HG02981 (cell line): ENCODE results near the gene TRMT1L.
"Not testable (repeated sequence)": the region's sequence is repeated elsewhere in the genome, so short reads cannot be mapped to it uniquely, and the experiment has no call there.

Source experiments
- ATAC-seq: cut with Tn5 transposase; IDR thresholded peaks from one replicate; pipeline ENCODE4 v1.9.1; 2021; ENCODE audit warnings: mild to moderate bottlenecking, moderate library complexity; ENCODE audit not compliant: unreplicated experiment

Gene TRMT1L

GRCh38 chr1:185156854-185157598 lies at the start of gene TRMT1L, which contains the start of gene SWT1:
TSS of gene TRMT1L (minus strand) at chr1:185156953. CDS start at chr1:185156712, 241 bp downstream.
TSS of gene SWT1 (plus strand) at chr1:185157167. CDS start at chr1:185160842, 3,675 bp downstream.
- peak; percentile 89 for ATAC-seq

- no peak for ATAC-seq
Measured at GRCh38 chr1:185200889-185201288, 44.1 kb upstream of the TRMT1L start.

GRCh38 chr1:185198712-185199111 lies 42.0 kb upstream of the TRMT1L start:
- not testable (repeated sequence) for ATAC-seq

GRCh38 chr1:185193756-185194155 lies 37.0 kb upstream of the TRMT1L start:
- no peak for ATAC-seq

GRCh38 chr1:185170291-185170848 lies 13.6 kb upstream of the TRMT1L start:
- peak; percentile 83 for ATAC-seq

GRCh38 chr1:185166106-185166505 lies 9.4 kb upstream of the TRMT1L start:
- no peak for ATAC-seq

- ATAC-seq, result no peak
Measured at GRCh38 chr1:185162491-185162890, 5.7 kb upstream of the TRMT1L start.

- ATAC-seq, result no peak
Measured at GRCh38 chr1:185159966-185160365, 3.2 kb upstream of the TRMT1L start.

- no peak for ATAC-seq
Measured at GRCh38 chr1:185158800-185159199, 2.0 kb upstream of the TRMT1L start.

GRCh38 chr1:185157599-185158412 lies 1.1 kb upstream of the TRMT1L start:
- ATAC-seq, result no peak

- peak; percentile 23 for ATAC-seq
Measured at GRCh38 chr1:185156288-185156853, 382 bp downstream of the TRMT1L start.

GRCh38 chr1:185155600-185156287 lies 1.0 kb downstream of the TRMT1L start:
- ATAC-seq, result no peak

- no peak for ATAC-seq
Measured at GRCh38 chr1:185154912-185155513, 1.7 kb downstream of the TRMT1L start.

- ATAC-seq, result no peak
Measured at GRCh38 chr1:185152187-185152767, 4.5 kb downstream of the TRMT1L start.

GRCh38 chr1:185151215-185151614 lies 5.5 kb downstream of the TRMT1L start:
- no peak for ATAC-seq

GRCh38 chr1:185144233-185144632 lies 12.5 kb downstream of the TRMT1L start:
- no peak for ATAC-seq

GRCh38 chr1:185139246-185139645 lies 17.5 kb downstream of the TRMT1L start:
- ATAC-seq, result no peak

GRCh38 chr1:185137896-185138545 lies 18.7 kb downstream of the TRMT1L start:
- ATAC-seq, result no peak

GRCh38 chr1:185132534-185132933 lies 24.2 kb downstream of the TRMT1L start:
- ATAC-seq, result no peak
